Transverse colon (tissue), 4 donors: ENCODE measurements around the gene ZDHHC22. TPM values are rescaled to one million over a fixed set of nuclear protein-coding genes. Genes with fewer than 3 reads are reported as not detected.

Experiments
- DNase-seq: peaks from one replicate; pipeline ENCODE4 v3.0.0-alpha.2; 2019
- H3K27ac ChIP-seq, 4 donors: fragments of 200-600 bp; sonication (generic); 2 replicates each; pipeline ENCODE4 v1.5.1; 2016 to 2018; ENCODE audit warnings: inconsistent platforms in 4 of 4
- H3K27me3 ChIP-seq: fragments of 200-600 bp; sonication (generic); 2 replicates; pipeline ENCODE4 v1.5.1; 2017; ENCODE audit warnings: inconsistent platforms
- H3K36me3 ChIP-seq, 4 donors: fragments of 200-600 bp; sonication (generic); 2 replicates each; pipeline ENCODE4 v1.5.1; 2017 to 2019; ENCODE audit warnings: inconsistent platforms in 4 of 4
- H3K4me1 ChIP-seq, 4 donors: fragments of 200-600 bp; sonication (generic); 2 replicates each; pipeline ENCODE4 v1.5.1; 2017 to 2020; ENCODE audit warnings: inconsistent platforms in 4 of 4
- H3K4me3 ChIP-seq, 4 donors: fragments of 200-600 bp; sonication (generic); 1 replicate in 1 of 4; 2 replicates in 3 of 4; pipeline versions ENCODE4 v1.5.1 to v1.6.1; 2017 to 2019; ENCODE audit warnings: inconsistent platforms in 4 of 4
- H3K9me3 ChIP-seq, 2 donors: fragments of 200-600 bp; sonication (generic); 2 replicates each; pipeline ENCODE4 v1.5.1; 2017 to 2019; ENCODE audit warnings: inconsistent platforms in 2 of 2
- EP300 ChIP-seq: sonication (generic); formaldehyde crosslinking; IDR thresholded peaks from one replicate; pipeline ENCODE4 v1.6.1; 2017; ENCODE audit warnings: antibody characterized with exemption, low read depth
- POLR2A ChIP-seq: fragments of 450-650 bp; IDR thresholded peaks from one replicate; pipeline ENCODE4 v1.6.1; 2016; ENCODE audit warnings: antibody characterized with exemption, mild to moderate bottlenecking, moderate library complexity
- POLR2AphosphoS5 ChIP-seq, 3 donors: sonication (generic); formaldehyde crosslinking; IDR thresholded peaks; one replicate each; pipeline ENCODE4 v1.6.1; 2016; ENCODE audit warnings: antibody characterized with exemption in 3 of 3
- WGBS, 2 donors: methylation state at CpG; one replicate each; pipeline ENCODE4 v1.1.5; 2018; ENCODE audit warnings: low coverage in 1 of 2; 5-methylcytosine and 5-hydroxymethylcytosine counted together
- in situ Hi-C, 4 donors: fragments of 200-750 bp; cut with MboI; loops; one replicate each; pipeline versions ENCODE4 v1.15.0 to v1.15.1; 2017; ENCODE audit warnings: low sequenced_read_pairs in 3 of 4, low pct_ligation_motif_present in 1 of 4, low pct_unique_long_range_greater_than_20kb in 1 of 4
- intact Hi-C: fragments of 100-400 bp; cut with DNase I; formaldehyde crosslinking; loops from one replicate; pipeline ENCODE4 v1.15.1; 2023; ENCODE audit warnings: low total_unique reads
- total RNA-seq, 4 donors: library from RNA; depleted of rRNA; stranded (reverse); fragments of >200 nt; gene quantifications; one replicate each; pipeline ENCODE4 v1.1.0, GENCODE V29; 2016
- TF ChIP-seq, protein P1 (sequence below), 5 experiments: fragments of 200-600 bp in 3 of 5; fragments of 450-650 bp in 2 of 5; sonication (generic) in 3 of 5; IDR thresholded peaks; 1 replicate in 2 of 5; 2 replicates in 3 of 5; pipeline ENCODE4 v1.5.1; 2016 to 2017; ENCODE audit warnings: antibody characterized with exemption in 5 of 5, inconsistent platforms in 3 of 5, mild to moderate bottlenecking in 2 of 5, moderate library complexity in 1 of 5

Gene ZDHHC22
- total RNA-seq, 4 donors from 2014 or later = 0.14 TPM; not detected in 3

GRCh38 chr14:77086017-77086727 is 55.4 kb downstream of the ZDHHC22 start:
- TF ChIP-seq EP300 (no peak), POLR2A (no peak), POLR2AphosphoS5 (IDR thresholded peaks at IDR 0.05) (no peak)
- TF ChIP-seq, protein P1, sequence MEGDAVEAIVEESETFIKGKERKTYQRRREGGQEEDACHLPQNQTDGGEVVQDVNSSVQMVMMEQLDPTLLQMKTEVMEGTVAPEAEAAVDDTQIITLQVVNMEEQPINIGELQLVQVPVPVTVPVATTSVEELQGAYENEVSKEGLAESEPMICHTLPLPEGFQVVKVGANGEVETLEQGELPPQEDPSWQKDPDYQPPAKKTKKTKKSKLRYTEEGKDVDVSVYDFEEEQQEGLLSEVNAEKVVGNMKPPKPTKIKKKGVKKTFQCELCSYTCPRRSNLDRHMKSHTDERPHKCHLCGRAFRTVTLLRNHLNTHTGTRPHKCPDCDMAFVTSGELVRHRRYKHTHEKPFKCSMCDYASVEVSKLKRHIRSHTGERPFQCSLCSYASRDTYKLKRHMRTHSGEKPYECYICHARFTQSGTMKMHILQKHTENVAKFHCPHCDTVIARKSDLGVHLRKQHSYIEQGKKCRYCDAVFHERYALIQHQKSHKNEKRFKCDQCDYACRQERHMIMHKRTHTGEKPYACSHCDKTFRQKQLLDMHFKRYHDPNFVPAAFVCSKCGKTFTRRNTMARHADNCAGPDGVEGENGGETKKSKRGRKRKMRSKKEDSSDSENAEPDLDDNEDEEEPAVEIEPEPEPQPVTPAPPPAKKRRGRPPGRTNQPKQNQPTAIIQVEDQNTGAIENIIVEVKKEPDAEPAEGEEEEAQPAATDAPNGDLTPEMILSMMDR (IDR thresholded peaks at IDR 0.05) = no peak
- WGBS, 2 donors = 96 to 100% methylated on average over 3 of the region's 3 CpGs
- no peak overlapping the region for H3K4me3 ChIP-seq
- no peak overlapping the region for H3K27ac ChIP-seq
- peaks cover 0 to 18% (median 0%) of the 10 kb centered on the region in 4 donors for H3K4me1 ChIP-seq
- peaks cover 1 to 7% of the 10 kb centered on the region in 2 donors for H3K9me3 ChIP-seq
- H3K36me3 ChIP-seq = no peaks in the 10 kb centered on the region
- intact Hi-C loops (no loop called here), in situ Hi-C loops (no loop called here)
- H3K27me3 ChIP-seq = no peaks in the 10 kb centered on the region
- DNase-seq = no peak

DNA sequence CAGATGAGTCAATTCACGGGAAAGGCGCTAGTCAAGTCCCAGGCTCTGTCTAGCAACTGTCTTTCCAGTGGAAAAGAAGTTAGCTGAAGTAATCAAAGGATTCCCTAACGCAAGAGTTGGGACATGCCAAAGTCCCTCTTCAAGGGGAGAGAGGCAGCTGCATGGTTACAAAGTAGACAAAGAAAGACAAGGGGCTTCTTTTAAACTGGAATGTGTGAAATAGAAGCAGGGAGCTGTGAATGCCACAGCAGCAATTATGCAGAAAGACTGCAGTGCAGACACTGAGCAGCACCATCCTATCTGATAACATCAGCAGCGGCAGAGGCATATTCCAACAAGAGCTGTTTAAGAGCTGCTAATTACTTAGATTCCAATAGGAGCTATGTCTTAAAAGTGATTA is 56.1 kb downstream of the ZDHHC22 start:
- intact Hi-C loops = no loop called here
- in situ Hi-C loops = no loop called here
- no peak overlapping the region for H3K27ac ChIP-seq
- H3K27me3 ChIP-seq = no peaks in the 10 kb centered on the region
- no peak for DNase-seq
- 84 to 90% methylated on average over 2 to 4 of the region's 4 CpGs for WGBS, 2 donors
- H3K4me1 ChIP-seq = peaks cover 0 to 18% (median 0%) of the 10 kb centered on the region in 4 donors
- no peaks in the 10 kb centered on the region for H3K36me3 ChIP-seq
- peaks cover 0 to under 1% of the 10 kb centered on the region in 2 donors for H3K9me3 ChIP-seq
- TF ChIP-seq POLR2A (no peak), POLR2AphosphoS5 (IDR thresholded peaks at IDR 0.05) (no peak), EP300 (no peak)
- TF ChIP-seq, protein P1 (IDR thresholded peaks at IDR 0.05) = no peak
- H3K4me3 ChIP-seq = no peak overlapping the region

DNA sequence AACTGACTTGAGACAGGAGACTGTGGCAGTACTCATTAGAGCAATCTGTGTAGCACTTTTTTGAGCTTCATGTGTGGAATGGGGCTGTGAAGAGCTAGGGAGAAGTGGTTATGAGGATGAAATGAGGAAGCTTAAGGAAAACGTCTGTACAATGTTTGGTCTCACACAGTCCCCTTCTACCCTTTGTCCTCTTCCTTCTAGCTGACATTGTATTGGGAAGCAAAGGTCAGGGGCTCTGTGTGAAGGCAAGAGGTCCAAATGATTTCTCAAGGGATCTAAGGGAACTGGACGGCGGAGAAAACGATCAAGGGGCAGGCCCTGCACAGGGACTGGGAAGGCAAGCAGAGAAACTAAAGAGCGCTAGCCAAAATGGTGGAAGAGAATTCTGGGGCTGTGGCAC is 56.6 kb downstream of the ZDHHC22 start:
- intact Hi-C loops = no loop called here
- in situ Hi-C loops = no loop called here

GRCh38 chr14:77083082-77083481 is 58.5 kb downstream of the ZDHHC22 start:
- H3K27me3 ChIP-seq = no peaks in the 10 kb centered on the region
- in situ Hi-C loops (no loop called here), intact Hi-C loops (no loop called here)
- H3K27ac ChIP-seq = no peak overlapping the region
- H3K4me3 ChIP-seq = no peak overlapping the region
- WGBS, 2 donors = 84 to 93% methylated on average over 3 of the region's 3 CpGs
- peaks cover 0 to 11% (median 0%) of the 10 kb centered on the region in 4 donors for H3K4me1 ChIP-seq
- no peaks in the 10 kb centered on the region for H3K36me3 ChIP-seq
- no peak for DNase-seq
- no peaks in the 10 kb centered on the region for H3K9me3 ChIP-seq
- no peak for TF ChIP-seq POLR2A
- no peak for TF ChIP-seq POLR2AphosphoS5 (IDR thresholded peaks at IDR 0.05)

More for the DNA sequence above, 56.6 kb downstream of the ZDHHC22 start:
- WGBS, 2 donors = 24 to 89% methylated on average over 2 to 5 of the region's 5 CpGs
- Histone ChIP-seq H3K36me3 (no peaks in the 10 kb centered on the region), H3K9me3 (no peaks in the 10 kb centered on the region), H3K27ac (no peak overlapping the region), H3K4me1 (peaks cover 0 to 18% (median 0%) of the 10 kb centered on the region in 4 donors), H3K4me3 (no peak overlapping the region), H3K27me3 (no peaks in the 10 kb centered on the region)
- no peak for TF ChIP-seq POLR2AphosphoS5 (IDR thresholded peaks at IDR 0.05)
- TF ChIP-seq, protein P1 (IDR thresholded peaks at IDR 0.05) = no peak
- TF ChIP-seq EP300 = no peak
- no peak for TF ChIP-seq POLR2A
- no peak for DNase-seq
